ENCODE results near the gene DRC7. TPM values are rescaled to one million over a fixed set of nuclear protein-coding genes. Genes with fewer than 3 reads are reported as not detected.
"Not testable (repeated sequence)": the region's sequence is repeated elsewhere in the genome, so short reads cannot be mapped to it uniquely, and the experiment has no call there.

DRC7 gene
- total RNA-seq, 1 donor from 2014 or later, result not detected

DNA sequence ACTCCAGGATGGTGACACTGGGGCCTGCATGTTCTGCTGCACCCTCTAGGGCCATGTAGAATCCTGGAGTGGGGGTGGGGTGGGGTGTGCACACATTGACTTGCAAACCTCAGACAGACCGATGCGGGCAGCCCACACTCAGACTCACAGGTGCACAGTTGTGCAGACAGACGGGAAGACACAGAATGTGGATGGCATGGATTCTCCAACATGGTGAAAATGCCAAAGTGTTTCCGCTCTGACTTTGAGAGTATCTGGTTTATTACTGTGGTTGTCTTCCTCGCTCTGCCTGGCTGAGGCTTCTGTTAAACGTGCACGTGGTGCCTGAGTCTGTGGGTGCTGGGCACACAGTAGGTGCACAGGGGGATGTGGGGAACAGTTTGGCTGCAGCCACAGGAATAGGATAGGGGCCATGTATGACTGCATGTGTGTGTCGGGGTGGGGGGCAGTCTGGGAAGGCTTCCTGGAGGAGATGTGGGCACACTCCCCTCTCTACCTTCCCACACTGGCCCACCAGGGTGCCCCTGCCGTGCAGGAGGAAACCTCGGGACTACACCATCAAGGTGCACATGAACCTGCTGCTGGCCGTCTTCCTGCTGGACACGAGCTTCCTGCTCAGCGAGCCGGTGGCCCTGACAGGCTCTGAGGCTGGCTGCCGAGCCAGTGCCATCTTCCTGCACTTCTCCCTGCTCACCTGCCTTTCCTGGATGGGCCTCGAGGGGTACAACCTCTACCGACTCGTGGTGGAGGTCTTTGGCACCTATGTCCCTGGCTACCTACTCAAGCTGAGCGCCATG, 35.5 kb upstream of the DRC7 start:
- intact Hi-C loops (cut with micrococcal nuclease), result no loop called here

- intact Hi-C loops (cut with micrococcal nuclease), result no loop called here
Observed at GRCh38 chr16:57660715-57661463, 33.7 kb upstream of the DRC7 start.

DNA sequence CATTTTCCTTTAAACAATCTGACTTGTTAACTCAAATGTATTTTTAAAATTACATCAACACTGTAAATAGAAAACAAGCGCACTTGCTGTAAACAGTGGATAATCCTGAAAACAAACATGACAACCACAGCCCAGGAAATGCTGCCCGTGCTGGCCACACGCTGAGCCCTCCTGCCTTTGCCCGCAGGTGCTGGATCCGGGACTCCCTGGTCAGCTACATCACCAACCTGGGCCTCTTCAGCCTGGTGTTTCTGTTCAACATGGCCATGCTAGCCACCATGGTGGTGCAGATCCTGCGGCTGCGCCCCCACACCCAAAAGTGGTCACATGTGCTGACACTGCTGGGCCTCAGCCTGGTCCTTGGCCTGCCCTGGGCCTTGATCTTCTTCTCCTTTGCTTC, 33.1 kb upstream of the DRC7 start:
- intact Hi-C loops (cut with micrococcal nuclease), result no loop called here

DNA sequence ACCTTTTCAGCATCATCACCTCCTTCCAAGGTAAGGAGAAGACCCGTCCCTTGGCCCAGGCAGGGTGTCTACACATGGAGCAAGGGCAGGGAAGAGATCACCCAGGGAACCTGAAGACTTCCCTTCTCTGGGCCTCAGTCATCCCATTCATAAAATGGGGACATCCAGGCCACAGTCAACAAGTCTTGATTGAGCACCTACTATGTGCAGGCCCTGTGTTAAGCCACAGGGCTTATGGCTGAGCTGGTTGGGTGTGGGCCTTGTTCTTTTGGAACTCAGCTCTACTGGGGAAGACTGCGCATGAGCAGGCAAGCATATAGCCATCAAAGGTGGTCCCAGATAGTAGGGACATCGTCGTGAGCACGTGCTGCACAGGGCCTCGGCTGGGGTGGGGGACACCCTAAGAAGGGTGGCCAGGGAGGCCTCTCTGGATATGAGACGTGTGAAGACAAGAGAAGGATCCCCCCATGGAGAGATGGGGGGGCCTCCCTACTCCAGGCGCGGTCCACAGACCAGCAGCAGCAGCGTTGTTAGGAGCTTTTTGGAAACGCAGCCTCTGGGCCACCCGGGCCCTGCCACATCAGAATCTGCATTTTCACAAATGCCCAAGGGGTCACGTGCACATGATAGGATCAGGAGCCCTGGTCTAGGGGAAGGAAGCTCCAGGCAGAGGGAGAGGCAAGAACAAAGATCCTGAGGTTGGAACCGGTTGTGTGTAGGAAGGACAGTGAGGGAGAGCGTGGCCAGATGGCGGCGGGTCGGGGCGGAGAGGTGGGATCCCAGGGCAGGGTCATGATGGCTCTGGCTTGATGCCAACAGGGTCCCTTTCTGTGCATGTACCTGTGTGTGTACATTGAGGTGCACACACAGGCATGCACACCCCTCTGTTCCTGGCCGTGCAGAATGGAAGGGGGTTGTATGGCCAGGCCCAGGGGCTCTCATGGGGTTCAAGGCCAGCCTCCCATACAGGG, 32.4 kb upstream of the DRC7 start:
- intact Hi-C loops (cut with micrococcal nuclease), result no loop called here

- intact Hi-C loops (cut with micrococcal nuclease), result no loop called here
Observed at GRCh38 chr16:57663436-57663835, 31.2 kb upstream of the DRC7 start.

GRCh38 chr16:57663917-57664661, 30.5 kb upstream of the DRC7 start:
- intact Hi-C loops (cut with micrococcal nuclease), result no loop called here

- intact Hi-C loops (cut with micrococcal nuclease), result no loop called here
Observed at GRCh38 chr16:57664662-57665025, 30.0 kb upstream of the DRC7 start.

- intact Hi-C loops (cut with micrococcal nuclease), result no loop called here
Observed at GRCh38 chr16:57665541-57665940, 29.1 kb upstream of the DRC7 start.

- intact Hi-C loops (cut with micrococcal nuclease), result no loop called here
Observed at GRCh38 chr16:57666353-57667047, 28.1 kb upstream of the DRC7 start.

GRCh38 chr16:57667048-57667525, 27.5 kb upstream of the DRC7 start:
- intact Hi-C loops (cut with micrococcal nuclease), result no loop called here

- intact Hi-C loops (cut with micrococcal nuclease), result no loop called here
Observed at GRCh38 chr16:57667526-57668262, 26.9 kb upstream of the DRC7 start.

DNA sequence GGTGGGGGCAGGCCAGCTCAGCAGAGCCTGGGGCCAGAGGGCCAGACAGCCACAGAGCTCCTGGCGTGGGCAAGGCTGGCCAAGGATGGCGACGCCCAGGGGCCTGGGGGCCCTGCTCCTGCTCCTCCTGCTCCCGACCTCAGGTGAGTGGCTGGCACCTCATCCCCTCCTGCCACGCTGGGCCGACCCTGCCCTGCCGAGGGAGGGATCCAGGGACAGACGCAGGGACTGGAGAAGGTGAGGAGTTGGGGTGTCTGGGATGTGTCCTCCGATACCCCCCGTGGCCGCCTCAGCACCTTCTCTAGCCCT, 26.4 kb upstream of the DRC7 start, which contains the start of gene ADGRG3:
Gene ADGRG3, plus strand, starts transcription at position 44 of the 309 bp plus-strand sequence. Its CDS starts 42 bp downstream, at position 86.
- intact Hi-C loops (cut with micrococcal nuclease), result no loop called here

GRCh38 chr16:57668630-57669475, 25.8 kb upstream of the DRC7 start:
- intact Hi-C loops (cut with micrococcal nuclease), result no loop called here

DNA sequence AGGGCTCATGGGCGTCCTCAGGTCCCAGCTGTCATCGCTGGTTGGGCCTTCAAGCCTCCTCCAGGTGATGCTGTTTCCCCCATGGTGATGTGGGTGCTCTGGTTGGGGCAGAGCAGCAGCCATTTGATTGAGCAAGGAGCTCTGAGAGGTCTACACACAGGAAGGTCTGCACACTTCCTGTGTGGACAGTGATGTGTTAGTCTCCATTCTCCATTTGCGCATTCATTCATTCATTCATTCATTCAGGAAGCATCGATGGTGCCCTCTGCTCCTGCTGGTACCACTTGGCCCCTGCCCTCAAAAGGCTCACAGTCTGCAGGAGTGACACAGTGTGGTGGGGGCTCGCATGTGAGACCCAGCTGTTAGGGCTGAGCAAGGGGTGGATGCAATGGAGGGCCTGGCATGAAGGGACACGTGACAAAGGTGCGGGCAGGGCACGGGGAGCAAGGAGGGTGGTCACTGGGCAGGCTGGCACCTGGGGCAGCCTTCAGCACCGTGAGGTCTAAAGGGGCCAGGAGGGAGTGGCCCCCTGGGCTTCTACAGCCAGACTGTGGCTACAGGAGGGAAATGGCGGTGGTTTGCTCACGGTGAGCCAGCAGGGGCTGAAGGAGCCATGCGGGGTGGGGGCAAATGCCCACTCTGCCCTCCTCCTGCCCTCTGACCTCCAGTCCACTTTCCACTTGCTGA, 25.0 kb upstream of the DRC7 start:
- intact Hi-C loops (cut with micrococcal nuclease), result no loop called here

- intact Hi-C loops (cut with micrococcal nuclease), result no loop called here
Observed at GRCh38 chr16:57670196-57670595, 24.4 kb upstream of the DRC7 start.

GRCh38 chr16:57671451-57671850, 23.2 kb upstream of the DRC7 start:
- intact Hi-C loops (cut with micrococcal nuclease), result not testable (repeated sequence)

DNA sequence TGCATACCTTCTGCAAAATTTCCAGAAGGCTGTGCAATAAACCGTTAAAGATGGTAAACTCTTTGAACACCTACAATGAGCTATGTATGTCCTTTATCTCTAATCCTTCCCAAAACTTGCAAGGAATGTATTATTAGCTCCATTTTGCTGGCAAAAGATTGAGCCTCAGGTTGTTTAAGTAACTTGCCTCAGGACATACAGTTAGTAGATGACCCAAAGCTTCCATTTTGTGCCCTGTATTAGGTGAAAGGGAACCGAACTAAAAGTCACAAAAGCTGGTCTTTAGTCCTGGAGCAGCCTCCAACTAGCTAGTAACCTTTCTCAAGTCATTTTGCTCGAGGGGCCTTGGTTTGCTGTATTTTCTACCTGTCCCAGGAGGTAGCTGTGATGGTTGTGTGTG, 22.2 kb upstream of the DRC7 start:
- intact Hi-C loops (cut with micrococcal nuclease), result no loop called here

GRCh38 chr16:57672824-57673223, 21.8 kb upstream of the DRC7 start:
- intact Hi-C loops (cut with micrococcal nuclease), result no loop called here

All from T-helper 1 cell treated with Interleukin-12 subunit alpha and Interleukin-12 subunit beta and Interleukin-4 antibody, amounts not matched to agents 30 ng/mL and 1 ng/mL, for 36 hours (primary cell).